ENCODE data around the gene ROBO1. TPM values are rescaled to one million over a fixed set of nuclear protein-coding genes. Genes with fewer than 3 reads are reported as not detected.

The ROBO1 gene
- total and polyA plus RNA-seq, 2 of the 13 experiments (the other 11 are each of a cell fraction or from before 2014, with no cell fraction given): 52.2 to 71.0 TPM

DNA sequence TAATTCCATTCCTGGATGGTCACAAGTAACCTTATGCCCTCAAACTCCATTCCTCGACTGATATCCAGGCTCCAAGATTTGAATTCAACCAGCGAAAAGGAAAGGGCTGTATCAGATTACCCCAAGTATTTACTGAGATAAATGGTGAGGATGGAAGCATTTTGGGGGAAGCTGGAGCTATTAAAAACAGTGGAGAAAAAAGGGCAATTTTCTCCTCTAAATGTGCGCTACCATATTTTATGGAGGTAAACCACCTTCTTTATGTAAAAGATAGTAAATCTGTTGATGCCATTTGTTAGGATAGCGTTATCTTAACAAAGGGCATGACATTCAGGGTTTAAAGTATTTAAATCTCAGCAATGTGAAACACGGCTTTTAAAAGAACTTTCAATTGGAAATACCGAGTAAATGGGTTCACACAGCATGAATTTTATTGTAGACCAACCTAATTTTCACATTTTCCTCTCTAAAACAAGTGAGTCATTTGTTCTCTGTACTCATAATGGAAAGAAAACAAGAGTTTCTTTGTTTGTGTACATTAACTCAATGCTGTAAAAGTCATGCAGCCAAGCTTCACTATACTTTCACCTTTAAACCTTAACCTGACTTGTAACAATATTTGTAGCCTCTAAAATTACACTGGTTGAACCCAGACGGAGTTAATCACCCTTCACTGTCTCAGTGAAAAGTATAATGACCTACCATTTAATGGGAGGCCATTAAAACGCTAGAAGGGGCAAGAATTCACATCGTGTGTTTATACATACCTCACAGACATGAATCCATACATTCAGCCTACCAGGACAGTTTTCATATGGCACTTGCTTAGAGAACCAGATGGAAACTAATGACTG, 773.4 kb downstream of the ROBO1 start (continued):
- TF ChIP-seq, protein P1, sequence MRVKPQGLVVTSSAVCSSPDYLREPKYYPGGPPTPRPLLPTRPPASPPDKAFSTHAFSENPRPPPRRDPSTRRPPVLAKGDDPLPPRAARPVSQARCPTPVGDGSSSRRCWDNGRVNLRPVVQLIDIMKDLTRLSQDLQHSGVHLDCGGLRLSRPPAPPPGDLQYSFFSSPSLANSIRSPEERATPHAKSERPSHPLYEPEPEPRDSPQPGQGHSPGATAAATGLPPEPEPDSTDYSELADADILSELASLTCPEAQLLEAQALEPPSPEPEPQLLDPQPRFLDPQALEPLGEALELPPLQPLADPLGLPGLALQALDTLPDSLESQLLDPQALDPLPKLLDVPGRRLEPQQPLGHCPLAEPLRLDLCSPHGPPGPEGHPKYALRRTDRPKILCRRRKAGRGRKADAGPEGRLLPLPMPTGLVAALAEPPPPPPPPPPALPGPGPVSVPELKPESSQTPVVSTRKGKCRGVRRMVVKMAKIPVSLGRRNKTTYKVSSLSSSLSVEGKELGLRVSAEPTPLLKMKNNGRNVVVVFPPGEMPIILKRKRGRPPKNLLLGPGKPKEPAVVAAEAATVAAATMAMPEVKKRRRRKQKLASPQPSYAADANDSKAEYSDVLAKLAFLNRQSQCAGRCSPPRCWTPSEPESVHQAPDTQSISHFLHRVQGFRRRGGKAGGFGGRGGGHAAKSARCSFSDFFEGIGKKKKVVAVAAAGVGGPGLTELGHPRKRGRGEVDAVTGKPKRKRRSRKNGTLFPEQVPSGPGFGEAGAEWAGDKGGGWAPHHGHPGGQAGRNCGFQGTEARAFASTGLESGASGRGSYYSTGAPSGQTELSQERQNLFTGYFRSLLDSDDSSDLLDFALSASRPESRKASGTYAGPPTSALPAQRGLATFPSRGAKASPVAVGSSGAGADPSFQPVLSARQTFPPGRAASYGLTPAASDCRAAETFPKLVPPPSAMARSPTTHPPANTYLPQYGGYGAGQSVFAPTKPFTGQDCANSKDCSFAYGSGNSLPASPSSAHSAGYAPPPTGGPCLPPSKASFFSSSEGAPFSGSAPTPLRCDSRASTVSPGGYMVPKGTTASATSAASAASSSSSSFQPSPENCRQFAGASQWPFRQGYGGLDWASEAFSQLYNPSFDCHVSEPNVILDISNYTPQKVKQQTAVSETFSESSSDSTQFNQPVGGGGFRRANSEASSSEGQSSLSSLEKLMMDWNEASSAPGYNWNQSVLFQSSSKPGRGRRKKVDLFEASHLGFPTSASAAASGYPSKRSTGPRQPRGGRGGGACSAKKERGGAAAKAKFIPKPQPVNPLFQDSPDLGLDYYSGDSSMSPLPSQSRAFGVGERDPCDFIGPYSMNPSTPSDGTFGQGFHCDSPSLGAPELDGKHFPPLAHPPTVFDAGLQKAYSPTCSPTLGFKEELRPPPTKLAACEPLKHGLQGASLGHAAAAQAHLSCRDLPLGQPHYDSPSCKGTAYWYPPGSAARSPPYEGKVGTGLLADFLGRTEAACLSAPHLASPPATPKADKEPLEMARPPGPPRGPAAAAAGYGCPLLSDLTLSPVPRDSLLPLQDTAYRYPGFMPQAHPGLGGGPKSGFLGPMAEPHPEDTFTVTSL (CRISPR knock-in tag; IDR thresholded peaks at IDR 0.05; ENCODE audit: borderline replicate concordance): peak; percentile 86; the same call in 1 of the 2 replicates
- peak; percentile 97 for TF ChIP-seq SIX1 (CRISPR knock-in tag; IDR thresholded peaks at IDR 0.05; ENCODE audit: borderline replicate concordance)
- TF ChIP-seq, protein P2, sequence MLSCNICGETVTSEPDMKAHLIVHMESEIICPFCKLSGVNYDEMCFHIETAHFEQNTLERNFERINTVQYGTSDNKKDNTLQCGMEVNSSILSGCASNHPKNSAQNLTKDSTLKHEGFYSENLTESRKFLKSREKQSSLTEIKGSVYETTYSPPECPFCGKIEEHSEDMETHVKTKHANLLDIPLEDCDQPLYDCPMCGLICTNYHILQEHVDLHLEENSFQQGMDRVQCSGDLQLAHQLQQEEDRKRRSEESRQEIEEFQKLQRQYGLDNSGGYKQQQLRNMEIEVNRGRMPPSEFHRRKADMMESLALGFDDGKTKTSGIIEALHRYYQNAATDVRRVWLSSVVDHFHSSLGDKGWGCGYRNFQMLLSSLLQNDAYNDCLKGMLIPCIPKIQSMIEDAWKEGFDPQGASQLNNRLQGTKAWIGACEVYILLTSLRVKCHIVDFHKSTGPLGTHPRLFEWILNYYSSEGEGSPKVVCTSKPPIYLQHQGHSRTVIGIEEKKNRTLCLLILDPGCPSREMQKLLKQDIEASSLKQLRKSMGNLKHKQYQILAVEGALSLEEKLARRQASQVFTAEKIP (CRISPR knock-in tag; IDR thresholded peaks at IDR 0.05; ENCODE audit: borderline replicate concordance): no peak
- no peak for TF ChIP-seq ETV5 (CRISPR knock-in tag; IDR thresholded peaks at IDR 0.05; ENCODE audit: borderline replicate concordance)
- no peak for TF ChIP-seq SMAD9 (CRISPR knock-in tag; IDR thresholded peaks at IDR 0.05)
- TF ChIP-seq ZNF33B (CRISPR knock-in tag; IDR thresholded peaks at IDR 0.05): no peak
- TF ChIP-seq GATAD2A (CRISPR knock-in tag; IDR thresholded peaks at IDR 0.05): 0 out of 2 replicates have a peak, but pooled peaks have one; percentile 44
- TF ChIP-seq, protein P3, sequence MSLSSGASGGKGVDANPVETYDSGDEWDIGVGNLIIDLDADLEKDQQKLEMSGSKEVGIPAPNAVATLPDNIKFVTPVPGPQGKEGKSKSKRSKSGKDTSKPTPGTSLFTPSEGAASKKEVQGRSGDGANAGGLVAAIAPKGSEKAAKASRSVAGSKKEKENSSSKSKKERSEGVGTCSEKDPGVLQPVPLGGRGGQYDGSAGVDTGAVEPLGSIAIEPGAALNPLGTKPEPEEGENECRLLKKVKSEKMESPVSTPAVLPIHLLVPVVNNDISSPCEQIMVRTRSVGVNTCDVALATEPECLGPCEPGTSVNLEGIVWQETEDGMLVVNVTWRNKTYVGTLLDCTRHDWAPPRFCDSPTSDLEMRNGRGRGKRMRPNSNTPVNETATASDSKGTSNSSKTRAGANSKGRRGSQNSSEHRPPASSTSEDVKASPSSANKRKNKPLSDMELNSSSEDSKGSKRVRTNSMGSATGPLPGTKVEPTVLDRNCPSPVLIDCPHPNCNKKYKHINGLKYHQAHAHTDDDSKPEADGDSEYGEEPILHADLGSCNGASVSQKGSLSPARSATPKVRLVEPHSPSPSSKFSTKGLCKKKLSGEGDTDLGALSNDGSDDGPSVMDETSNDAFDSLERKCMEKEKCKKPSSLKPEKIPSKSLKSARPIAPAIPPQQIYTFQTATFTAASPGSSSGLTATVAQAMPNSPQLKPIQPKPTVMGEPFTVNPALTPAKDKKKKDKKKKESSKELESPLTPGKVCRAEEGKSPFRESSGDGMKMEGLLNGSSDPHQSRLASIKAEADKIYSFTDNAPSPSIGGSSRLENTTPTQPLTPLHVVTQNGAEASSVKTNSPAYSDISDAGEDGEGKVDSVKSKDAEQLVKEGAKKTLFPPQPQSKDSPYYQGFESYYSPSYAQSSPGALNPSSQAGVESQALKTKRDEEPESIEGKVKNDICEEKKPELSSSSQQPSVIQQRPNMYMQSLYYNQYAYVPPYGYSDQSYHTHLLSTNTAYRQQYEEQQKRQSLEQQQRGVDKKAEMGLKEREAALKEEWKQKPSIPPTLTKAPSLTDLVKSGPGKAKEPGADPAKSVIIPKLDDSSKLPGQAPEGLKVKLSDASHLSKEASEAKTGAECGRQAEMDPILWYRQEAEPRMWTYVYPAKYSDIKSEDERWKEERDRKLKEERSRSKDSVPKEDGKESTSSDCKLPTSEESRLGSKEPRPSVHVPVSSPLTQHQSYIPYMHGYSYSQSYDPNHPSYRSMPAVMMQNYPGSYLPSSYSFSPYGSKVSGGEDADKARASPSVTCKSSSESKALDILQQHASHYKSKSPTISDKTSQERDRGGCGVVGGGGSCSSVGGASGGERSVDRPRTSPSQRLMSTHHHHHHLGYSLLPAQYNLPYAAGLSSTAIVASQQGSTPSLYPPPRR (CRISPR knock-in tag; IDR thresholded peaks at IDR 0.05; ENCODE audit: borderline replicate concordance): peak; percentile 21; the same call in 1 of the 2 replicates
- TF ChIP-seq MAFG (CRISPR knock-in tag; IDR thresholded peaks at IDR 0.05): no peak
- peak; percentile 72; the same call in 1 of the 2 replicates for TF ChIP-seq ZBTB20 (CRISPR knock-in tag; IDR thresholded peaks at IDR 0.05; ENCODE audit: borderline replicate concordance, low read depth)
- TF ChIP-seq, protein P4, sequence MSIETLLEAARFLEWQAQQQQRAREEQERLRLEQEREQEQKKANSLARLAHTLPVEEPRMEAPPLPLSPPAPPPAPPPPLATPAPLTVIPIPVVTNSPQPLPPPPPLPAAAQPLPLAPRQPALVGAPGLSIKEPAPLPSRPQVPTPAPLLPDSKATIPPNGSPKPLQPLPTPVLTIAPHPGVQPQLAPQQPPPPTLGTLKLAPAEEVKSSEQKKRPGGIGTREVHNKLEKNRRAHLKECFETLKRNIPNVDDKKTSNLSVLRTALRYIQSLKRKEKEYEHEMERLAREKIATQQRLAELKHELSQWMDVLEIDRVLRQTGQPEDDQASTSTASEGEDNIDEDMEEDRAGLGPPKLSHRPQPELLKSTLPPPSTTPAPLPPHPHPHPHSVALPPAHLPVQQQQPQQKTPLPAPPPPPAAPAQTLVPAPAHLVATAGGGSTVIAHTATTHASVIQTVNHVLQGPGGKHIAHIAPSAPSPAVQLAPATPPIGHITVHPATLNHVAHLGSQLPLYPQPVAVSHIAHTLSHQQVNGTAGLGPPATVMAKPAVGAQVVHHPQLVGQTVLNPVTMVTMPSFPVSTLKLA (IDR thresholded peaks at IDR 0.05): 0 out of 2 replicates have a peak, but pooled peaks have one; percentile 8
- peak; percentile 37; the same call in 1 of the 2 replicates for TF ChIP-seq NCOA2 (CRISPR knock-in tag; IDR thresholded peaks at IDR 0.05)
